Endothelial cell of umbilical vein (primary cell): Measurements from ENCODE around the gene TUNAR. TPM values are rescaled to one million over a fixed set of nuclear protein-coding genes. Genes with fewer than 3 reads are reported as not detected.
"Not testable (repeated sequence)": the region's sequence is repeated elsewhere in the genome, so short reads cannot be mapped to it uniquely, and the experiment has no call there.

Experiments
- BruUV-seq: library from RNA; stranded (reverse); fragments of 400-500 nt; replicated peaks from 2 replicates; lab custom pipeline; 2021; lab: Mats Ljungman, UMichigan
- CTCF ChIA-PET: fragments of 300-600, 350-600 bp; sonication (Branson Sonifier 250); formaldehyde crosslinking; loops from one replicate; lab custom pipeline; 2021; ENCODE audit warnings: antibody characterized with exemption, inconsistent platforms; lab: Charles Lee
- POLR2A ChIA-PET: fragments of 300-600, 350-600 bp; sonication (Branson Sonifier 250); formaldehyde crosslinking; loops from one replicate; lab custom pipeline; 2021; ENCODE audit warnings: antibody characterized with exemption, inconsistent platforms; lab: Charles Lee
- DNase-seq: peaks from one replicate; pipeline ENCODE4 v3.0.0-alpha.2; 2011; ENCODE audit warnings: low read depth, low spot score
- FAIRE-seq: peaks from 2 replicates; lab custom pipeline; 2011; peaks lifted over from hg19 to GRCh38; lab: Jason Lieb, UNC
- H2AFZ ChIP-seq: 2 replicates; pipeline ENCODE4 v1.6.0; 2012; ENCODE audit warnings: low read depth, low read length, control low read depth, inconsistent platforms
- H3K27ac ChIP-seq: 2 replicates; pipeline ENCODE4 v1.5.1; 2011; ENCODE audit warnings: low read depth, mild to moderate bottlenecking, control low read depth, low read length, moderate library complexity; ENCODE audit not compliant: insufficient read depth
- H3K27me3 ChIP-seq, 2 experiments: 2 replicates each; pipeline versions ENCODE4 v1.6.0 to v1.6.1; 2011; ENCODE audit warnings: low read length in 2 of 2, mixed read lengths in 1 of 2; ENCODE audit not compliant: control insufficient read depth in 2 of 2, insufficient read depth in 2 of 2
- H3K36me3 ChIP-seq, 2 experiments: 2 replicates in 1 of 2; 3 replicates in 1 of 2; pipeline ENCODE4 v1.5.1; 2011; ENCODE audit warnings: low read length in 2 of 2, mild to moderate bottlenecking in 1 of 2, moderate library complexity in 1 of 2; ENCODE audit not compliant: control insufficient read depth in 2 of 2, insufficient read depth in 2 of 2; ENCODE audit errors: extremely low read depth in 1 of 2
- H3K4me1 ChIP-seq: 3 replicates; pipeline ENCODE4 v1.5.1; 2011; ENCODE audit warnings: mild to moderate bottlenecking, low read length; ENCODE audit not compliant: control insufficient read depth, insufficient read depth; ENCODE audit errors: extremely low read depth
- H3K4me2 ChIP-seq: 2 replicates; pipeline ENCODE4 v1.6.1; 2011; ENCODE audit warnings: low read length, control low read depth, mixed read lengths; ENCODE audit not compliant: insufficient read depth
- H3K4me3 ChIP-seq, 3 experiments: fragments of 200-600 bp in 1 of 3; sonication (generic), shearing (Covaris generic) in 1 of 3; replicated peaks in 1 of 3; 2 replicates each; pipeline ENCODE4 v1.5.1; 2011 to 2016; ENCODE audit warnings: control low read depth in 3 of 3, low read length in 3 of 3, mild to moderate bottlenecking in 2 of 3, inconsistent platforms in 1 of 3, low read depth in 1 of 3, moderate library complexity in 1 of 3; ENCODE audit not compliant: insufficient read depth in 1 of 3
- H3K79me2 ChIP-seq: 2 replicates; pipeline ENCODE4 v1.6.0; 2012; ENCODE audit warnings: low read length, inconsistent platforms; ENCODE audit not compliant: control insufficient read depth, insufficient read depth
- H3K9ac ChIP-seq: replicated peaks from 2 replicates; pipeline ENCODE3; 2011; ENCODE audit warnings: low read length, control low read depth; ENCODE audit not compliant: insufficient read depth; ENCODE audit errors: extremely low read depth
- H3K9me1 ChIP-seq: replicated peaks from 3 replicates; pipeline ENCODE4 v1.6.0; 2011; ENCODE audit warnings: mild to moderate bottlenecking, low read length; ENCODE audit not compliant: control insufficient read depth, insufficient read depth; ENCODE audit errors: extremely low read depth
- H3K9me3 ChIP-seq: replicated peaks from 2 replicates; pipeline ENCODE4 v1.5.1; 2012; ENCODE audit warnings: low read length, inconsistent platforms; ENCODE audit not compliant: control insufficient read depth, insufficient read depth
- H4K20me1 ChIP-seq: replicated peaks from 2 replicates; pipeline ENCODE3; 2011; ENCODE audit warnings: mild to moderate bottlenecking, low read length; ENCODE audit not compliant: control insufficient read depth, insufficient read depth; ENCODE audit errors: extremely low read depth
- FOS ChIP-seq: IDR thresholded peaks from 2 replicates; pipeline ENCODE4 v1.6.1; 2011; ENCODE audit warnings: mild to moderate bottlenecking, low read length, moderate library complexity, borderline replicate concordance; ENCODE audit not compliant: insufficient read depth
- GATA2 ChIP-seq: IDR thresholded peaks from 2 replicates; pipeline ENCODE4 v1.7.0; 2011; ENCODE audit warnings: low read depth, mild to moderate bottlenecking, moderate library complexity, mixed read lengths, low read length; ENCODE audit not compliant: insufficient read length, insufficient read depth
- POLR2AphosphoS5 ChIP-seq: IDR thresholded peaks from 2 replicates; pipeline ENCODE4 v1.6.1; 2012; ENCODE audit warnings: low read depth, mild to moderate bottlenecking, control low read depth, low read length, moderate library complexity; ENCODE audit not compliant: insufficient read depth
- dilution Hi-C: fragments of 300-500 bp; cut with MboI; formaldehyde crosslinking; loops from one replicate; pipeline ENCODE4 v1.15.0; 2019; ENCODE audit warnings: low sequenced_read_pairs; ENCODE audit not compliant: extremely low pct_ligation_motif_present
- intact Hi-C: fragments of 100-400 bp; cut with micrococcal nuclease; formaldehyde crosslinking; loops from one replicate; pipeline ENCODE4 v1.10.0; 2022
- polyA plus RNA-seq, 4 experiments: library from polyadenylated mRNA; depleted of rRNA in 3 of 4; stranded (reverse) in 3 of 4; unstranded in 1 of 4; fragments of >200 nt; gene quantifications; 2 replicates each; pipeline versions ENCODE4 v1.2.1 to v1.2.3, GENCODE V29; 2011 to 2012; ENCODE audit warnings: missing spikeins in 1 of 4
- total RNA-seq: library from RNA; stranded (reverse); gene quantifications from 2 replicates; pipeline ENCODE4 v1.2.3, GENCODE V29; 2021

Gene TUNAR
- total and polyA plus RNA-seq, 2 donors (not counting 3 experiments of a cell fraction or from before 2014, with no cell fraction given): not detected

GRCh38 chr14:95964901-95965300 is 88.3 kb downstream of the TUNAR start:
- CTCF ChIA-PET: no interaction called here
- intact Hi-C loops: no loop called here
- no peak overlapping the region for H3K4me3 ChIP-seq
- no peak for TF ChIP-seq POLR2AphosphoS5
- no peak for TF ChIP-seq GATA2
- no peak for TF ChIP-seq FOS
- dilution Hi-C loops: no loop called here
- no TSS peak for BruUV-seq
- no peak overlapping the region for H2AFZ ChIP-seq
- H3K4me2 ChIP-seq: no peak overlapping the region
- H3K27me3 ChIP-seq: no peaks in the 10 kb centered on the region
- H4K20me1 ChIP-seq: no peaks in the 10 kb centered on the region
- no peaks in the 10 kb centered on the region for H3K36me3 ChIP-seq
- POLR2A ChIA-PET: no interaction called here
- H3K9ac ChIP-seq: no peak overlapping the region
- no peaks in the 10 kb centered on the region for H3K79me2 ChIP-seq
- H3K4me1 ChIP-seq: no peaks in the 10 kb centered on the region
- no peak for FAIRE-seq
- no peak overlapping the region for H3K27ac ChIP-seq
- no peaks in the 10 kb centered on the region for H3K9me1 ChIP-seq
- DNase-seq: no peak
- no peaks in the 10 kb centered on the region for H3K9me3 ChIP-seq

- H3K79me2 ChIP-seq, H3K36me3 ChIP-seq, FAIRE-seq, DNase-seq, H3K27me3 ChIP-seq, intact Hi-C loops, H3K9me1 ChIP-seq, CTCF ChIA-PET, H3K9me3 ChIP-seq, H3K4me2 ChIP-seq, dilution Hi-C loops, H3K4me3 ChIP-seq, H2AFZ ChIP-seq, H3K27ac ChIP-seq, POLR2A ChIA-PET, H4K20me1 ChIP-seq, BruUV-seq, H3K9ac ChIP-seq, H3K4me1 ChIP-seq: not testable (repeated sequence)
Measured at GRCh38 chr14:95968048-95968447, 91.4 kb downstream of the TUNAR start.

Other genes starting within 250 kb of the TUNAR start
- not detected in 2 replicates for gene TCL1B, start 190.4 kb upstream of the TUNAR start, total RNA-seq
- not detected in 2 replicates for gene TCL1B, start 190.4 kb upstream of the TUNAR start, polyA plus RNA-seq
- not detected in 2 replicates for gene TCL1A, start 162.7 kb upstream of the TUNAR start, total RNA-seq
- gene TCL1A, start 162.7 kb upstream of the TUNAR start, polyA plus RNA-seq: not detected in 2 replicates
- 3.6 and 7.6 TPM in 2 replicates for gene C14orf132, start 162.5 kb downstream of the TUNAR start, total RNA-seq
- gene C14orf132, start 162.5 kb downstream of the TUNAR start, polyA plus RNA-seq: 3.2 and 4.3 TPM in 2 replicates